ENCODE measurements around the gene BICD1.

Gene BICD1

DNA sequence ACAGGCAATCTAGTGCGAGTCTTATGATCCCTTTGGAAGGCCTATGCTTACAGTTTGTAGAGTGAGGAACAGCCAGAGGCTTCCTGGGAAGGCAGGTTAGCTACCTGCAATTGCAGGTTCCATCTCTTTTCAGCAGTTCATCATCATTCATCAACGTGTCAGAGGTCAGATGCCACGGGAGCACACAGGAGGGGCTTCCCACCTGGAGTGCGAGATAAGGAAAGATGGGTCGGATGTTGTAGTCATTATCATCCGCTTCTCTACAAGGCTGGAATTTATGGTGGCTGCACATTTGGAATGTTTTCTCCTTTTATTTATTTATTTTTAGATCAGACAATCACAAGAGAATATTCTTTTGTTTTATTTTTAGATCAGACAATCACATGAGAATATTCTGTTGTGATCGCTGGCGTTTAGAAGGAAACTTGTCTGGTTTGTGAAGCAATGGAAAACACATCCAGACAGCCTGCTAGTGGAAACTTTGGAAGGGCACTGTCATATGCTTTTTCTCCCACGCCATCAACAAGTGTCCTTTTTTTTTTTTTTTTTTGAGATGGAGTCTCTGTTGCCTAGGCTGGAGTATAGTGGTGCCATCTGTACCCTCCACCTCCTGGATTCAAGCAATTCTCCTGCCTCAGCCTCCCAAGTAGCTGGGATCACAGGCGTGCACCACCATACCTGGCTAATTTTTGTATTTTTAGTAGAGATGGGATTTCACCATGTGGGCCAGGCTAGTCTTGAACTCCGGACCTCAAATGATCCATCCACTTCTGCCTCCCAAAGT is 1.9 kb upstream of the BICD1 start:
- DNase-seq (ENCODE audit: low read depth): no peak

DNA sequence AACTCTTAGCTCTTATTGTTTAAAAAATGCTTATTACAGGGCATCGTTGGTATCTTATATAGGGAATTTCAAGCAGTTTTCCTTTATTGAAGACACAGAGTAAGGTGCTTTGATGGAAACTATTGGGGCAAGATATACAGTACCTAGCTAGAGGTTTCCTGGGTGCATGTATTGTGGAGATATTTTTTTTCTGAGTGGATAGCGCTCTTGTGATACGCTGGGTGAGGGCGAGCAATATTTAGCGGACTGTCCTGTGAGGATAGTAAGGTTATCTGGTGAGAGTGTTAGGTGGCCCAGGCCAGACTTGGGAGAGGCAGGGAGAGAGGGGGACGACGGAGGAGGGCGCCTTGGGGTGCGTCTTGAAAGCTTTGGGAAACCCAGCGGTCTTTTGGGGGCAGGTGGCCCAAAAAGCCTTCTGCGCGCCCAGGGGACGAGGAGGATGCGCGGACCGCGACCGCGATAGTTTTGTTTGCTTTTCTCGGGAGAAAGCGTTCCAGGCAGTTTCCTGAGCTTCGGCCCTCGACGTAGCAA is 596 bp upstream of the BICD1 start:
- no peak for DNase-seq (ENCODE audit: low read depth)

DNA sequence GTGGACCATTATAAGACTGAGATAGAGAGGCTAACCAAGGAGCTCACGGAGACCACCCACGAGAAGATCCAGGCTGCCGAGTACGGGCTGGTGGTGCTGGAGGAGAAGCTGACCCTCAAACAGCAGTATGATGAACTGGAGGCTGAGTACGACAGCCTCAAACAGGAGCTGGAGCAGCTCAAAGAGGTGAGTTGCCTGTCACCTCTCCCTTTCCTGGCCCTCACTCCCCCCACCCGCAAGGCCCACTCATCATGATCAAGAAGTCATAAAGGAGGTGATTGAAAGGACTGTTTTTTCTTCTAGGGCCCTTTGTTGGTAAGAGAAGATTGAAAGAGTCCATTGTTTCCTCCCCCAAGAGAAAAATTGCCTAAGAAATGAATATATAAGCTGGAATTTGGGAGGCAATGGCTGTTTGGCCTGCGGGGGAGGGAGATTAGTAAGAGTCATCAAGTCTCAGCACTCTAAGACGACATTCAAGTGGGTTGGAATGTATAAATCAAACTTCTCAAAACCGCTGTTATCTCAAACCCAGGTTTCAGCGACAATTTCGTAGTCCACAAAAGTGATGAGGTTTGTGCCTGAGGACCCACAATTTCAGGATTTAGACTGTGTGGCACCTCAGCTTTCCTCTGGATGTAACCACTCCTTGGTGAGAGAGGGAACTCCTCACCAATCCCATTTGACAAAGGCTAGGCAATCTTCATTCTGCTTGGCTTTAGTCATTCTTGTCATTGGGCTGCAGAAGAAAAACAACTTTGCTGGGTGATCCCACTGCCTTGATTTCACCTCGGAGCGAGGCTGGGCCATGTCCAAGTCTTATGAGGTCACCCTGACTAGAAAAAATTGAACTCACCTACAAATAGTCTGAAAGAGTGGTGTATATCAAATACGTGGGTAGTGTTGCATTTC is 966 bp downstream of the BICD1 start:
- DNase-seq (ENCODE audit: low read depth): no peak

DNA sequence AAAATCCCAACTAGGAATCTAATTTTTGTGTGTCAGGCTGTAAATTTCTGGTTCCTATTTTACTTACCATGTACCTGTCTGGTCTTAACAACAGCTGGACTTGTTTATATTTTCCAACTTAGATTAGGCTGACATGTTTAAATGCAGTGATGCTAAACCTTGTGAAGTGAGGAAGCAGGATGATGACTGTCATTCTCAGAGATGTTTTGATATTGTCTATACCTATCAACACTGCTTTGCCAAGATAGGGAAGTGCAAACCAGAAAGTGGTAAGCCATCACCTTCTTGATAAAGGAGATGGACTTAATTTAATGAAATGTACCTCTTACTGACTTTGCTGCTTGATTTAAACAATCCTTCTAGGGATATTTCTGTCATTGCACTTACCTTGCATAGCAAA is 2.1 kb downstream of the BICD1 start:
- no peak for DNase-seq (ENCODE audit: low read depth)

DNA sequence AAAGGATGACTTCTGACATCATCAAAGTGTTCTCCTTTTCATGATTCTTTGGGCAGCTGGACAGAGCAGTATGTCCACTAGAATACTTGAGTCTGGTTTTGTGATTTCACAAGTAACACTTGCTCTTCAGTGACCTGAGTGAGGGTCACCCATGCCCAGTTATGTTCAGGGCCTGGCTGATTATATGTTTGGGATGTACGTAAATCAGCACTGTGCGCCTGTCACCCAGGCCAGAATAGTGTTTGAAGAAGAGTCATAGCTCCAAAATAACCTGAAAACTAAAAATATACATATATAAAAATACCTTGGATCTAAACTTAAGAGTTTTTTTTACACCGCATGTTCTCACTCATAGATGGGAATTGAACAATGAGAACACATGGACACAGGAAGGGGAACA is 3.8 kb downstream of the BICD1 start:
- DNase-seq (ENCODE audit: low read depth): no peak

DNA sequence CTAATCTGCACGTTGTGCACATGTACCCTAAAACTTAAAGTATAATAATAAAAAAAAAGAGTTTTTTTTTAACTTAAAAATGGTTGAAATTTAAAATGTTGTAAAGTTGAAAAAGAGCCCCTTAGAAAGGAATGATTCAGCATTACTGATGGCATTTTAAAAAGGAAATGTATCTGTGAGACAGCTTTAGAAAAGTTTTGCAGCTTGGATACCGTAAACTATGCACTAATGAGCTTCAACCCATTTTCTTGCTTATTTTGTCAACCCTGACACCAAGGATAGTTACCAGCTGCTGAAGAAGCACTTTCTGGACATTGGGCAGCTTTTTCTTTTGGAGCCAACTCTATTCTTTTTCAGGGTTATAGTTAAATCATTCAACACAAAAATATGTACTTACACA is 4.3 kb downstream of the BICD1 start:
- no peak for DNase-seq (ENCODE audit: low read depth)

DNA sequence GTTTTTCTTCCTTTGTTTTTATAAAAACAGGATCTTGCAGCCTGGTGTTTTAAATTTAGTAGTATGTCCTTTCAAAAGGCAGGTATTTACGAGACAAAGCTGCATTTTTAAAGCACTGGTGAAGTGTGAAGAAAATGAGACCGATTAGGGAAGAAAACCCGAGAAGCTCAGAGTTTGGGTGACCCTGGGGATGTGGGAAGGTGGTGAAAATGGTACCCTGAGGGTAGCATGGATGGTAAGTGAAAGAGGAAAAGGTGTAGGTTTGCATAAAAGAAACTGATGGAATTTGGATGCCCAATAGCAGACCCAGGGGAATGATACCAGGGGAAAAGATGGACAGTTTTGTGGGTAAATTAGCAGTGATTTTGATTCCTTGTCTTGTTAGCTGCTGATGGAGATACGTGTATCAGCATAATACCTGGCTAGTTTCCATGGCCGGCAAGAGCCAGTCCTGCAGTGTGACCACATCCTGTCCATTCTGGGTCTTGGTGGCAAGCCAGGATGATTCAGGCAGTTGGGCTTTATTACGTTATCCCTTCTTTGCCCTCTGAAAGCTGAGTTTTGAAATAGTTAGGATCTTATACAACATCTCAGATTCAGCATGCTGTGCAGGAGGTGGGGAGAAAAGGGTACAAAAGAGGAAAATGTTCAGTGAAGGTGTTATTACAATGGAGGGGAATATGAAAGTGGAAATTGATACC is 8.9 kb downstream of the BICD1 start:
- peak; percentile 96 for DNase-seq (ENCODE audit: low read depth)

DNA sequence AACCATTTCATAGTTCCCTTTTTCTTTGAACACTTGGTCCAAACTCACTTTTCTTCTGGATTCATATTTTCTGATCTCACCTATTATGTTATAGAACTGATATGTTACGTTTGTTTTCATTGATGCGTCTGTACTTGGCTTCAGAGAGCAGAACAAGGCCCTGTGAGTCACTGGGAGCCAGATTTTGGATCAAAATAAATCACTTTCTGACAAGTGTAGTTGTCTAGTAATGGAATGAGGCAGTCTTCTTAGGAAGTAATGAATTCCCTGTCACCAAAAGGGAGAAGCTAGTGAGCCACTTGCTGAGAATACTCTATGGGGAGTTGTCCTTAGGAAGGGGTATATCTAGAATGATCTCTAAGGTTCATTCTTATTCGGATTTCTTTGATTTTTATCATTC is 10.2 kb downstream of the BICD1 start:
- no peak for DNase-seq (ENCODE audit: low read depth)

DNA sequence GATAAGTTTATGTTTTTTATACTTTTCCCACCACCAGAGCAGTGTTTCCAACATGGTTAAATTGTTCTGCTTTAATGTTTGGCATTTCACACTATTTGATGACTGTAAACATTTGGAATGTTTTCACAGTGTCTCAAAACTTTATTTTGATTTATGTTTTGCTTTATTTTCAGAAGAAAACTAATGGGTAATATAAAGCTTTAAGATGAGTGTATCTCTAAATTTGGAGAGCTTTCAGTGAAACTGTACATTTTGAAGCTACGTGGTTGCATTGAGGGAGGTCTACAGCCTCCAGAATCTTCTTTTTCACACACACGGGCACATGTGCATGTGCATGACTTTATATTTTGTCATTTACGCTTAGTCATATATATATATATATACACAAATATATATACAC is 10.7 kb downstream of the BICD1 start:
- no peak for DNase-seq (ENCODE audit: low read depth)

DNA sequence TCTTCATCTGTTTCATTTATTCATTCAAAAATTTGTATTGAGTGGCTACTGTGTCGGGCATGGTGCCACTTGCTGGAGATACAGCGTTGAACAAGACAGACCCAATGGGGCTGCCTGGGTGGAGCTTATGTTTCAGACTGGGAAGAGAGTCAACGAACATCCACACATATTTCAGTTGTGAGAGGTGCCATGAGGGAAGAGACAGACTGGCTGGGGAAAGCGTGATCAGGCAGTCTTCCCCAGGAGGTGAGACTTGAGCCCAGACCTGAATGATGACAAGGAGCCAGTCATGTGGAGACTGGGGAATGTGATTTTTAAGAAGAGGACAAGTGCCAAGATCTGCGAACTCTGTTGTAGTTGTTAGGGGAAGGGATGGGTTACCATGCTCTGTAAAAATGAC is 12.2 kb downstream of the BICD1 start:
- no peak for DNase-seq (ENCODE audit: low read depth)

DNA sequence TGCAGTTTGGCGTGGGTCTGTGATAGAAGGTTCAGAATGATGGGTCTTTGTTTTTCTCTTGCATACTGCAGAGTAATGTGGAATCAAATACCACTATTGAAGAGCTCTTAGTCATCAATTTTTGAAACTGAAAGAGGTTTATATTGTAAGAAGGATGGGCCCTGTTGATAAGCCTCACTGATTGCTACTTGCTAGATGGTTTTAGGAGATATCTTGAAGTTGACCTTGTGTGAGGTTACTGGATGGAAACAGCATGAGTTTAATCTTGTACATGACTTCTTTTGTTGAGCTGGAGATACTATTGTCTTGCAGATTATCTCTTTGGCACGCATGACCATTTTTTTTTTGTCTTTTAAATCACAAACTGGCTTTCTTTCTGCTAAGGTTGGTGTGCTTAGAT is 13.8 kb downstream of the BICD1 start:
- DNase-seq (ENCODE audit: low read depth): no peak

DNA sequence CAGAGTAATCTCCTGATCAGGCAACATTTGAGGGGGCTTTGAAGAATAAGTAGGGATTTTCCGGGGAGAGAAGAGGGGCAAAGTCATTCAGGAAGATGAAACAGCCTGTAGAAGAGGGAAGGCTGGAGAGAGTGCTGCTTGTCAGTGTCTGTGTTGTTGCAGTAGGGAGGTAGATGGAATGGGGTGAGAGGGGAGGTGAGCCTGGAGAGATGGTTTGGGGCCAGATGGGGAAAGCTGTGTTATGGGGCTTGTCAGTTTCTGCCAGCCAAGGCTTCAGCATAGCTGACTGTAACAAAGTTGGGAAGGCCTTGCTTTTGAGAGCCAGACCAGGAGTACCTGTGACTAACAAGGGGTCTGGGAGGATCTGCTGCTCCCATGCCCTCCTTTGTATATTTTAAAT is 18.0 kb downstream of the BICD1 start:
- DNase-seq (ENCODE audit: low read depth): no peak

DNA sequence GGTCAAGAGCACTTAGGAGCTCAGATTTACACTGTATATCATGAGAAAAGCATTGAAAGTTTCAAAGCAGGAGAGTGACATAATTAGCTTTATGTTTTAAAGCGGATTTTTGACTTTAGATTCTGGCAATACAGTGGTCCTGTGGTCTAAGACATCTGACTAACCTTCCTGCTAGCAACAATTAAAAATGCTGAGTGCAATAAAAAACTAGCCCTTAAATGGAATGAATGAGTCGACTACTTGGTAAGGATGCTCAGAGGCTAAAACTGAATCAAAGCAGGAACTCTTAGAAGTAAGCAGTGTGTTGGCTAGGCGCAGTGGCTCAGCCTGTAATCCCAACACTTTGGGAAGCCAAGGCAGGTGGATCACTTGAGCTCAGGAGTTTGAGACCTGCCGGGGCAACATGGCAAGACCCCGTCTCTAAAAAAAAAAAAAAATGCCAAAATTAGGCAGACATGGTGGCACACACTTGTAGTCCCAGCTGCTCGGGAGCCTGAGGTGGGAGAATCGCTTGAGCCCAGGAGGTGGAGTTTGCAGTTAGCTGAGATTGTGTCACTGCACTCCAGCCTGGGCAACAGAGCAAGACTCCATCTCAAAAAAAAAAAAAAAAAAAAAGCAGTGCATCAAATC is 18.9 kb downstream of the BICD1 start:
- DNase-seq (ENCODE audit: low read depth): no peak

DNA sequence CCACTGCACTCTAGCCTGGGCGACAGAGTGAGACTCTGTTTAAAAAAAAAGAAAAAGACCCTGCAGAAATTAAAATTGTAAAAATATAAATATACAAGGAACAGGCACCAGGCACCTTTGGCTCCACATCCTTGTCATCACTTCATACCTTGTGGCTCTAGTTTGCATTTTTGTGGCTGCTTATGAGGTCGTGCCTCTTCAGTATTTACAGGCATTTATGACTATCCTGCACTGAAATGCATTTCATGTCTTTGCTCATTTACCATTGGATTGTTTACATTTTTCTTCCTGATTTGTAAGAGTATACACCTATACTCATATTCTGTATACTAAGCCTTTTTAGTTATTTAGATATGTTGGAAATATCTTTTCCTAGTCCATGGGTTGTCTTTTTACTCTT is 20.1 kb downstream of the BICD1 start:
- no peak for DNase-seq (ENCODE audit: low read depth)

DNA sequence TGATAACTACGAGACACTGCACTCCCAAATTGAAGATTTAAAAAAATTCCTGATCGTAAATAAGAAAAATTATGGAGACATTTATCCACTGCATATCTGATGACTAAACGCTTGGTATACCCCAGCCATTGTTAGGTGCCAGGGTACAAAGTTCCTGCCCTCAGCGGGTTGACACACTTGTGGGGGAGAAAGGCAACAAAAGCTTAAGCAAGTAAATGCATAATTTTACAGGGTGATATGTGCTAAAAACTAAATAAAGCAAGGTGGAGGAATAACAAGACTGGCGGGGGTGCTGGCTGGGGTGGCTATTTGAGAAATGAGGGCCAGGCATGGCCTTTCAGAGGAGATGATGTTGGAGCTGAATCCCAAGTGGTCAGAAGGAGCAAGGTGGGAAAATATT is 25.0 kb downstream of the BICD1 start:
- DNase-seq (ENCODE audit: low read depth): no peak

DNA sequence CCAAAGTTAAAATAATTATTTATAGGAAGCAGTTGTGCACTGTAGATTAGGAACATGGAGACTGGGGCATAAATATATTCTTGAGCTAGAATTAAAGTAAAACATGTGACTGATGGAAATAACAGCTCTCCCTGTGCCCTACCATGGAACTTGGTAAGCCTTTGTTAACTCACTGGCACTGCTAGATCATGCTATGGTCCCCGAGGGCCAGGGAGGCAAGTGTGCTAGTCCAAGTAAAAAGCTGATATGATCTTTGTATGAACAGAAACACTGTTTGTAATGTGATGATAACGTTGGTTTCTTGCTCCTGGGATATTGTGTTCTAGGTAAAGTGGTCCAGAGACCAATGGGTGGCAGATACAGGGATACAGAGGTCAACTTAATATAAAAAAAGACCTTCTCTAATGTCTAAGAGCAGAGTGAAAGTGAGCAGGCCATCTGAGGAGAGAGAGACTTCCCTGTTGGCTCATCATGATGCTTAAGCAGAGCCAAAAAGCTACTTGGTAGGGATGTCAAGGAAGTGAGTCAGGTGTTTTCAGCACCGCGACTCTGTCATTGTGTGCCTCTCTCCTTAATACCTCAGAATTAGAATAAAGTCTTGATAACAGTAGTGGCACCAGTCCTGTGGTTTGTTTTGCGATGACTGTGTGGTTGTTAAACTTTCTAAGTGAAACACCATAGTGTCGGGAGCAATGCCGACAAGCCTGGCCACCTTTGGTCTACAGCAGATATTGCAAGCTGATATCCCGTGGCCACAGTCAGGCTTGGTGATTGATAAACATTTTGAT is 27.6 kb downstream of the BICD1 start:
- DNase-seq (ENCODE audit: low read depth): no peak

DNA sequence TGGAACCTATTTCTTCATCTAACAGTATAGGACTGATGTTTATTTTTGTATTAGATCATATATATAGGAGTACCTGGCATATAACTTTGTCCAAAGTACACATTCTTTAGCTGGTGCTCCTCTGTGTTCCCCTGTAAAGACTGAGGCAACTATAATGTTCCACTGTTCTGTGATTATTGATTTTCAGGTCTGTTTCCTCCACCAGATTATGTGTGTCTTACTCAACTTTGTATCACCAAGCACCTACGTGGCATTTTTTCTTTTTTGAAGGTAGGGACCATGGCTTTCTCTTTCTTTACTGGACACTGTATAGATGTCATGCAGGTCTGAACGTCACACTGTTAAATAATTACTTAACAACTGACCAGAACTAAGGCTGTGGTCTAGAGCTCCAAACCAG is 29.3 kb downstream of the BICD1 start:
- DNase-seq (ENCODE audit: low read depth): no peak

DNA sequence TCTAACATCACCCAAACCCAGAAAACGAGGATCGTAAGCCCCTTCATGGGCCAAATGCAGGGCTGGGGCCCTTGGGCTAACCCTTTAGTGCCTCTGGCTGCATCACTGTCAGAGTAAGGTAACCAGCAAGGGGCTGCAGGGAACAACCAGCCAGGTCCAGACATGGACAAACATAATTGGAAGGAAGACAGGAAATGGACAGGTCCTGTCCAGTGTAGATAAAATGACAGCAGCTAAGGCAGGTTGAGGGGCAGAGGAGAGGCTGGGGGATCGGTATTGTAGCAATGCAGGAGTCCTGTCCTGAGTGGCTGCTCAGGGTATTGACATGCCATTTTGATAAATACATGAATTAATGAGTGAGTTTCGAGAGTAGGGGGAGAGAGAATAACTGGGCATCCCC is 29.8 kb downstream of the BICD1 start:
- DNase-seq (ENCODE audit: low read depth): no peak

DNA sequence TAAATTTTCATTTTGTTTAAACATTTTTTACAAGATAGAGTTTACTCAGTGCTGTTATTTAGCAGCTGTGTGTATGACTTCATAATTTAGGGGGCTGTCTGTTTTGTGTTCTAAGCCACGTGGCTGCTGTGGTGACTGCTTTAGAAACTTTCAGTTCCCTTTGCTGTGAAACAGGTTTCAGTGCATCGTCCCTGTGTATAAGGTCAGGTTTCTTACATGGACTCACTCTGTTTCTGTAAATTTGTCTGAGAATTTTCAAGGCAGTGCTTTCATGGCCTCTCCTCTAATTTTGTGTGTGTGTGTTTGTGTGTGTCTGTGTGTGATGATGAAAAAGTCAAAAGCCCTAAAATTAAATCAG is 32.4 kb downstream of the BICD1 start:
- DNase-seq (ENCODE audit: low read depth): no peak

DNA sequence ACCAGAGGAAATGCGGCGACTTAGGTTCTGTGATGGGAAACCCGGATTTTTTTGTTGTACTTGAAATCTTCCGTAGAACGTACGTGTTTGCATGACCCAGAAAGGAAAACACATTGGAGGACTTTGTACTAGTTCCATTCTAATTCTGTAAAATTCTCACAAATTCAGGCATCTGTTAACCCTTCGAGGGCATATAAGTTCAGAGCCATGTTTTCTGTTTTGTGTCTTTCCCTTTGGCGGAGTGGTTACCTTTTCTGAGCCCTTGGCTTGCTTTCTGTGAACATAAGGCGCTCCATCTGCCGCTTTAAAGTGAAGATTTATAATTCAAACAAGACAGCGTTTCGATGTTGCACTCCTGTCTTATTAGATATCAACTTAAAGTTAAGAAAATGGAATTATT is 34.2 kb downstream of the BICD1 start:
- no peak for DNase-seq (ENCODE audit: low read depth)

DNA sequence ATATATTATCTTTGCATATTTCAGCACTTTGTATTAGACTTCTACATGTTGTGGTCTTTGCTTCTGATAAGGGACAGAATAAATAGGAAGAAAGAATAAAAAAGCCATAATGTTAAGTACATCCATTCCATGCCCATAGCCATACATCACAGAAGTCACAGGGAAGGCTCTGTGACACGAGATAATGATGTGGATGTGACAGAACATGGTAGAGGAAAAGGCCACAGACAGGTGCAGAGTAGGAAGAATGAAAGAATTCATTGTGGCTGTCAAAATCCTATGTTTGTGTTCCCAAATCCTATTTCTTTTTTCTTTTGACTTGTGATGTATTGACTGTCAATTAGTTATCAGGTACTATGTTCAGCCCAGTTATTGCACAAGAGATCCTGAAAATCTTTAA is 38.4 kb downstream of the BICD1 start:
- no peak for DNase-seq (ENCODE audit: low read depth)
